IMR-90 (cell line): Measurements from ENCODE around the gene PRRC2A. TPM values are rescaled to one million over a fixed set of nuclear protein-coding genes. Genes with fewer than 3 reads are reported as not detected.

ENCODE experiments used
- ATAC-seq: fragments of 200-7000 bp; cut with Tn5 transposase; 2 replicates; pipeline ENCODE4 v1.9.1; 2020; ENCODE audit warnings: low read depth, mild to moderate bottlenecking, moderate library complexity
- BruUV-seq: library from RNA; stranded (reverse); fragments of 400-500 nt; replicated peaks from 2 replicates; lab custom pipeline; 2021; lab: Mats Ljungman, UMichigan
- CTCF ChIA-PET: fragments of 300-600 bp; formaldehyde crosslinking; extraction: SDS; loops from one replicate; lab custom pipeline; 2021; ENCODE audit warnings: antibody characterized with exemption; lab: Yijun Ruan, JAX
- POLR2A ChIA-PET: fragments of 300-600 bp; sonication (Branson Sonifier 250); formaldehyde crosslinking; loops from one replicate; lab custom pipeline; 2022; ENCODE audit warnings: antibody characterized with exemption; ENCODE audit not compliant: unreplicated experiment; lab: Charles Lee
- DNase-seq: peaks from one replicate; pipeline ENCODE4 v3.0.0; 2013
- H2AFZ ChIP-seq: replicated peaks from 2 replicates; pipeline ENCODE3; 2013; ENCODE audit warnings: low read length, mild to moderate bottlenecking; ENCODE audit not compliant: poor library complexity
- H2AK5ac ChIP-seq: 2 replicates; pipeline ENCODE4 v1.6.1; 2013; ENCODE audit warnings: low read depth, low read length, inconsistent platforms
- H2AK9ac ChIP-seq: replicated peaks from 2 replicates; pipeline ENCODE3; 2013; ENCODE audit warnings: mild to moderate bottlenecking, low read depth, low read length, moderate library complexity; ENCODE audit not compliant: poor library complexity
- H2BK120ac ChIP-seq: 2 replicates; pipeline ENCODE4 v1.6.1; 2013; ENCODE audit warnings: low read depth, low read length, inconsistent platforms
- H2BK15ac ChIP-seq: 3 replicates; pipeline ENCODE4 v1.6.1; 2013; ENCODE audit warnings: low read depth, low read length, inconsistent platforms
- H2BK20ac ChIP-seq: 2 replicates; pipeline ENCODE4 v1.6.1; 2013; ENCODE audit warnings: low read depth, mild to moderate bottlenecking, inconsistent platforms, low read length, moderate library complexity
- H2BK5ac ChIP-seq: 2 replicates; pipeline ENCODE4 v1.6.1; 2013; ENCODE audit warnings: mild to moderate bottlenecking, low read depth, low read length, inconsistent platforms; ENCODE audit not compliant: poor library complexity, severe bottlenecking
- H3K14ac ChIP-seq: replicated peaks from 2 replicates; pipeline ENCODE4 v1.6.1; 2013; ENCODE audit warnings: low read depth, low read length, inconsistent platforms
- H3K18ac ChIP-seq: 2 replicates; pipeline ENCODE4 v1.6.1; 2013; ENCODE audit warnings: low read depth, low read length, control low read depth
- H3K23ac ChIP-seq: 2 replicates; pipeline ENCODE4 v1.6.1; 2013; ENCODE audit warnings: low read depth, low read length, inconsistent platforms
- H3K27ac ChIP-seq: 2 replicates; pipeline ENCODE4 v1.5.1; 2013; ENCODE audit warnings: mild to moderate bottlenecking, control low read depth, low read length; ENCODE audit not compliant: insufficient read depth
- H3K27me3 ChIP-seq: 2 replicates; pipeline ENCODE4 v1.6.1; 2013; ENCODE audit warnings: low read length; ENCODE audit not compliant: control insufficient read depth, insufficient read depth
- H3K36me3 ChIP-seq: 2 replicates; pipeline ENCODE4 v1.6.1; 2013; ENCODE audit warnings: low read length, mixed read lengths; ENCODE audit not compliant: control insufficient read depth, insufficient read depth
- H3K4ac ChIP-seq: 2 replicates; pipeline ENCODE4 v1.6.1; 2013; ENCODE audit warnings: low read depth, low read length, inconsistent platforms
- H3K4me1 ChIP-seq: 2 replicates; pipeline ENCODE4 v1.6.1; 2013; ENCODE audit warnings: low read length, mixed read lengths; ENCODE audit not compliant: control insufficient read depth, insufficient read depth
- H3K4me2 ChIP-seq: 2 replicates; pipeline ENCODE4 v1.6.1; 2013; ENCODE audit warnings: low read depth, mild to moderate bottlenecking, control low read depth, low read length, moderate library complexity
- H3K4me3 ChIP-seq: 2 replicates; pipeline ENCODE4 v1.5.1; 2013; ENCODE audit warnings: low read depth, mild to moderate bottlenecking, control low read depth, low read length, moderate library complexity; ENCODE audit not compliant: insufficient read depth
- H3K56ac ChIP-seq: 2 replicates; pipeline ENCODE4 v1.6.1; 2013; ENCODE audit warnings: low read length, inconsistent platforms; ENCODE audit not compliant: insufficient read depth; ENCODE audit errors: extremely low read depth
- H3K79me1 ChIP-seq, 2 experiments: 2 replicates each; pipeline ENCODE4 v1.6.1; 2013; ENCODE audit warnings: low read length in 2 of 2, inconsistent platforms in 1 of 2, low read depth in 1 of 2
- H3K9ac ChIP-seq: 2 replicates; pipeline ENCODE4 v1.6.1; 2013; ENCODE audit warnings: low read depth, low read length, control low read depth
- H3K9me1 ChIP-seq: 2 replicates; pipeline ENCODE4 v1.6.1; 2013; ENCODE audit warnings: low read length, inconsistent platforms; ENCODE audit not compliant: insufficient read depth
- H3K9me3 ChIP-seq: 2 replicates; pipeline ENCODE4 v1.6.1; 2013; ENCODE audit warnings: low read length; ENCODE audit not compliant: control insufficient read depth, insufficient read depth
- H4K20me1 ChIP-seq: 2 replicates; pipeline ENCODE4 v1.6.1; 2013; ENCODE audit warnings: low read length, inconsistent platforms; ENCODE audit not compliant: insufficient read depth
- H4K5ac ChIP-seq: 2 replicates; pipeline ENCODE4 v1.6.1; 2013; ENCODE audit warnings: mild to moderate bottlenecking, low read depth, low read length, control low read depth
- H4K8ac ChIP-seq, 2 experiments: 2 replicates each; pipeline ENCODE4 v1.6.1; 2013; ENCODE audit warnings: low read depth in 2 of 2, low read length in 2 of 2, control low read depth in 1 of 2, inconsistent platforms in 1 of 2
- H4K91ac ChIP-seq: 2 replicates; pipeline ENCODE4 v1.6.1; 2013; ENCODE audit warnings: low read depth, low read length, inconsistent platforms; ENCODE audit not compliant: insufficient read depth
- BHLHE40 ChIP-seq: fragments of 150-350 bp; IDR thresholded peaks from 2 replicates; pipeline ENCODE4 v1.6.1; 2016; ENCODE audit warnings: mild to moderate bottlenecking, low read depth, low read length
- CEBPB ChIP-seq: IDR thresholded peaks from 2 replicates; pipeline ENCODE4 v1.6.1; 2012; ENCODE audit warnings: low read depth, low read length, improper control_type of control experiment
- ELK1 ChIP-seq: fragments of 150-350 bp; IDR thresholded peaks from 2 replicates; pipeline ENCODE4 v1.6.1; 2016; ENCODE audit warnings: low read depth, mild to moderate bottlenecking, low read length, moderate library complexity, borderline replicate concordance
- FOS ChIP-seq: fragments of 150-350 bp; IDR thresholded peaks from 2 replicates; pipeline ENCODE4 v1.6.1; 2016; ENCODE audit warnings: low read depth, low read length
- MAFK ChIP-seq: IDR thresholded peaks from 2 replicates; pipeline ENCODE4 v1.6.1; 2012; ENCODE audit warnings: low read depth, low read length, improper control_type of control experiment
- MXI1 ChIP-seq: IDR thresholded peaks from 2 replicates; pipeline ENCODE4 v1.6.1; 2012; ENCODE audit warnings: low read depth, mild to moderate bottlenecking, low read length, moderate library complexity, borderline replicate concordance
- NFE2L2 ChIP-seq: fragments of 150-350 bp; IDR thresholded peaks from 2 replicates; pipeline ENCODE4 v1.6.1; 2016; ENCODE audit warnings: low read depth, mild to moderate bottlenecking, low read length
- POLR2A ChIP-seq: IDR thresholded peaks from 2 replicates; pipeline ENCODE4 v1.6.1; 2012; ENCODE audit warnings: mild to moderate bottlenecking, low read depth, low read length
- RCOR1 ChIP-seq: IDR thresholded peaks from 2 replicates; pipeline ENCODE4 v1.6.1; 2012; ENCODE audit warnings: mild to moderate bottlenecking, low read length, improper control_type of control experiment; ENCODE audit not compliant: insufficient replicate concordance
- WGBS, 2 experiments: methylation state at CpG; one replicate each; pipeline versions ENCODE4 v1.1.5 to v1.1.7; 2013; ENCODE audit warnings: missing lambda C conversion rate in 2 of 2; ENCODE audit not compliant: insufficient read length in 1 of 2; ENCODE audit errors: extremely low coverage in 2 of 2; 5-methylcytosine and 5-hydroxymethylcytosine counted together
- dilution Hi-C: fragments of 300-500 bp; cut with HindIII; formaldehyde crosslinking; loops from one replicate; pipeline ENCODE4 v1.14.3; 2018; ENCODE audit warnings: low sequenced_read_pairs; ENCODE audit not compliant: unreplicated experiment
- in situ Hi-C: fragments of 300-500 bp; cut with MboI; formaldehyde crosslinking; loops from 3 replicates; pipeline ENCODE4 v1.14.3; 2019; ENCODE audit warnings: low sequenced_read_pairs, inconsistent platforms, mixed read lengths
- intact Hi-C: fragments of 100-400 bp; cut with micrococcal nuclease; formaldehyde crosslinking; loops from 2 replicates; pipeline ENCODE4 v1.10.0; 2022
- polyA plus RNA-seq, 3 experiments: library from polyadenylated mRNA; depleted of rRNA; stranded (reverse); fragments of >200 nt; gene quantifications; 2 replicates each; pipeline ENCODE4 v1.2.3, GENCODE V29; 2012; ENCODE audit warnings: low replicate concordance in 1 of 3
- total RNA-seq: library from RNA; depleted of rRNA; stranded (reverse); fragments of >200 nt; gene quantifications from 2 replicates; pipeline ENCODE4 v1.2.3, GENCODE V29; 2012
- TF ChIP-seq, protein P1 (sequence below): conservative IDR thresholded peaks from 2 replicates; pipeline ENCODE4 v1.5.1; 2012; ENCODE audit warnings: mild to moderate bottlenecking, low read depth, low read length, improper control_type of control experiment

The PRRC2A gene
- total and polyA plus RNA-seq, 2 of the 4 experiments (the other 2 are of a cell fraction) = 7.7 to 88.6 TPM

DNA sequence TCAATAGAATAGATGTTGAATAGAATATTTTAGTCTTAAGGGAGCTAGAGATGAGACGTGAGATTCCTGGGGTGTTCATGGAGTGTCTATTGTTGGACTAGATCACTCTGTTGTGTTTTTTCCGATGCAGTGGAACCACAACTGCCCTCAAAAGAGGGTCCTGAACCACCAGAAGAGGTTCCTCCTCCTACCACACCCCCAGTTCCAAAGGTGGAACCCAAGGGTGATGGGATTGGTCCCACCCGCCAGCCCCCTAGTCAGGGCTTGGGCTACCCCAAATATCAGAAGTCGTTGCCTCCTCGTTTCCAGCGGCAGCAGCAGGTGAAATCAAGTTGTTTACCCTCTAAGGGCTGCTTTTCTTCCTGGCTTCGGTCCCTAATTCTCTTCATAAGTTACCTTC is 8.5 kb downstream of the PRRC2A start:
- TF ChIP-seq MAFK (no peak), NFE2L2 (no peak), MXI1 (no peak), BHLHE40 (no peak), ELK1 (no peak), RCOR1 (no peak), FOS (no peak), CEBPB (no peak), POLR2A (no peak)
- TF ChIP-seq, protein P1, sequence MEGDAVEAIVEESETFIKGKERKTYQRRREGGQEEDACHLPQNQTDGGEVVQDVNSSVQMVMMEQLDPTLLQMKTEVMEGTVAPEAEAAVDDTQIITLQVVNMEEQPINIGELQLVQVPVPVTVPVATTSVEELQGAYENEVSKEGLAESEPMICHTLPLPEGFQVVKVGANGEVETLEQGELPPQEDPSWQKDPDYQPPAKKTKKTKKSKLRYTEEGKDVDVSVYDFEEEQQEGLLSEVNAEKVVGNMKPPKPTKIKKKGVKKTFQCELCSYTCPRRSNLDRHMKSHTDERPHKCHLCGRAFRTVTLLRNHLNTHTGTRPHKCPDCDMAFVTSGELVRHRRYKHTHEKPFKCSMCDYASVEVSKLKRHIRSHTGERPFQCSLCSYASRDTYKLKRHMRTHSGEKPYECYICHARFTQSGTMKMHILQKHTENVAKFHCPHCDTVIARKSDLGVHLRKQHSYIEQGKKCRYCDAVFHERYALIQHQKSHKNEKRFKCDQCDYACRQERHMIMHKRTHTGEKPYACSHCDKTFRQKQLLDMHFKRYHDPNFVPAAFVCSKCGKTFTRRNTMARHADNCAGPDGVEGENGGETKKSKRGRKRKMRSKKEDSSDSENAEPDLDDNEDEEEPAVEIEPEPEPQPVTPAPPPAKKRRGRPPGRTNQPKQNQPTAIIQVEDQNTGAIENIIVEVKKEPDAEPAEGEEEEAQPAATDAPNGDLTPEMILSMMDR = no peak
- Histone ChIP-seq H4K20me1 (peaks cover 36% of the 10 kb centered on the region), H3K27me3 (no peaks in the 10 kb centered on the region), H2BK20ac (no peak overlapping the region), H3K4me1 (no peaks in the 10 kb centered on the region), H4K91ac (no peak overlapping the region), H4K5ac (no peak overlapping the region), H3K9me3 (no peaks in the 10 kb centered on the region), H3K9me1 (no peaks in the 10 kb centered on the region; the same call in 1 of the 2 replicates), H4K8ac (no peak overlapping the region), H2BK5ac (no peak overlapping the region), H2BK120ac (no peak overlapping the region), H3K23ac (no peak overlapping the region), H3K9ac (no peak overlapping the region), H3K4me3 (no peak overlapping the region), H3K79me1 (peaks cover 38 to 69% of the 10 kb centered on the region in 2 experiments), H3K36me3 (peaks cover 94% of the 10 kb centered on the region), H3K18ac (no peak overlapping the region), H3K27ac (no peak overlapping the region), H3K4ac (no peak overlapping the region), H3K56ac (no peak overlapping the region), H2AK9ac (no peak overlapping the region), H3K4me2 (no peak overlapping the region), H2AFZ (no peak overlapping the region), H3K14ac (no peak overlapping the region), H2AK5ac (no peak overlapping the region), H2BK15ac (no peak overlapping the region)
- dilution Hi-C loops = no loop called here
- ATAC-seq (no peak), DNase-seq (no peak)
- ChIA-PET POLR2A (no interaction called here), CTCF (no interaction called here)
- BruUV-seq = no TSS peak
- in situ Hi-C loops = no loop called here
- WGBS, 2 experiments = 91% methylated on average over 5 of the region's 7 CpGs; no CpG with 5 or more reads in 1 of the 2 experiments
- intact Hi-C loops = no loop called here
